Measurements from ENCODE around the gene KRTAP6-1.

KRTAP6-1 gene, protein sequence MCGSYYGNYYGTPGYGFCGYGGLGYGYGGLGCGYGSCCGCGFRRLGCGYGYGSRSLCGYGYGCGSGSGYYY

DNA sequence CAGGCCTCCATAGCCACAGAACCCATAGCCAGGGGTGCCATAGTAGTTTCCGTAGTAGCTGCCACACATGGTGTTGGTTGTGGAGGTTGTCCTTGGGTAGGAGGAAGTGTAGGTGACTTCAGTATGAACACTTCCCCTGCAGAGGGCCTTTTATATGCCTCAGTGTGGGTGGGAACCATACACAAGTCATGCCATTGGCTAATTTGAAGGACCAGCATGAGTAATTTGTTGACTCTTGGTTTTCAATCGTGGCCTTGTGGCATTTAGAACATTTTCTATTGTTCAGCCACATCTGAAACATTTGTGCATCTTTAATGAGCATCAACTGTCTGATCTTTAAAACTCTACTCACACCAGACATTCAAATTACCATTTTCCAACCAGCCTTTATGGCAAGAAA is at the start of gene KRTAP6-1:
TSS of gene KRTAP6-1 (minus strand) at position 95 of the 400 bp plus-strand sequence. CDS start at position 69, 26 bp downstream.
- H3K4me3 ChIP-seq (ENCODE audit: low read length) = no peak within 1 kb of the TSS
- TF ChIP-seq ZNF274 (IDR thresholded peaks at IDR 0.05; ENCODE audit: low read depth, low read length) = no peak

DNA sequence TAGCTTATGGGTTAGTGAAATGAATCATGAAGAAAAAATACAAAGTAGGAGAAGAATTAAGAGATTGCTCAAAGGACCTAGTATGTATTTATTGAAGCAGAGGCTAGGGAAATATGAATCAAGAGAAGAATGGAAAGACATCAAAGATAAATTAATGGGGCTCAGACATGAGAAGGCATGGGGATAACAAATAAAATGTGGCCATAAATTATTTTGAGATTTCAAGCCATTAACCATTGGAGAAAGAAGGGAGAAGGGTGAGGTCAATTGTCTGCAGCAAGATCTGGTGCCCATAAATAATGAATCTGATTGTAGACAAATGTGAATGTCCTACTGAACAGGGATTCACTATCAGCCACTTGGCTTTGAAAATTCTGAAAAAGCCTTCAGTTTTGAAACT is 39.2 kb upstream of the KRTAP6-1 start:
- no peak for TF ChIP-seq ZNF274 (IDR thresholded peaks at IDR 0.05; ENCODE audit: low read depth, low read length)
- H3K4me3 ChIP-seq (ENCODE audit: low read length) = no peak overlapping the region

DNA sequence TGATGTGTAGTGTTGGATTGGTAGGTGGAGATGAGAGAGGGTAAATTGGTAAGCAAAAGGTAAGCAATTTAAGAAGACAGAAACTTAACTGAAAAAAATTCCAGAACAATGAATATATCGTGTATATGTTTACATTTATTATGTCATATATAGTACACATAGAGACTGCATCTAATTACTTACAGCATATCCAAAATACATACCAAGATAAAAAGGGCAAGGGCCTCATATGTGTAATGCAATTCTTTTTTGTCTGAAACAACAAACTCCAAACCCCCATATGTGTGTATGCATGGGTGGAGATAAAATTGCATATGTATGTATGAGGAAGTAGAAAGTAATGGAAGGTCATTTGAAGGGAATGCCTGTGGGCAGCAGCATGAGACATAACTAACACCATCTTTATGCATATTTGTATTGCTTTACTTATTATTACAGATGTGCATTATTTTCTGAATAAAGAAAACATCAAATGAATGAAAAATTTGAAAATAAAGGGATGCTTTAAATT is 33.2 kb upstream of the KRTAP6-1 start:
- TF ChIP-seq ZNF274 (IDR thresholded peaks at IDR 0.05; ENCODE audit: low read depth, low read length) = no peak
- no peak overlapping the region for H3K4me3 ChIP-seq (ENCODE audit: low read length)

DNA sequence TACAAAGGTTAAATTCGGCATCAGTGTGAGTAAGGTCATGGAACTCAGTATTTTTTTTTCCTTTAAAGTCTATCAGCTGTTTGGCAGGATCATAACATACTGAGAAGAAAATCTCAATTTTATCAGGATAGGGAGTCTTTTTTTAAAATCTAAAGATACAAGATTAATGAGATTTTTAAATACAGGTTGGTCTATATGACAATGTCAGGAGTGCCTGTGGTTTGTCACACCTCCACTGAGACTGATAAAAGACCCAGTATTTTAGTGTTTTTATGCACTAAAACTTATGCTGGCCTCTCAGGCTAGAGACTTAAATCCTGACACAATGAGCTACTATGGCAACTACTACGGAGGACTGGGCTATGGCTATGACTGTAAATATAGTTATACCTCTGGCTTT is 28.8 kb upstream of the KRTAP6-1 start, which contains the start of gene KRTAP20-3:
TSS of gene KRTAP20-3 (plus strand) at position 301 of the 400 bp plus-strand sequence.
- no peak for TF ChIP-seq ZNF274 (IDR thresholded peaks at IDR 0.05; ENCODE audit: low read depth, low read length)
- no peak within 1 kb of the TSS for H3K4me3 ChIP-seq (ENCODE audit: low read length)

DNA sequence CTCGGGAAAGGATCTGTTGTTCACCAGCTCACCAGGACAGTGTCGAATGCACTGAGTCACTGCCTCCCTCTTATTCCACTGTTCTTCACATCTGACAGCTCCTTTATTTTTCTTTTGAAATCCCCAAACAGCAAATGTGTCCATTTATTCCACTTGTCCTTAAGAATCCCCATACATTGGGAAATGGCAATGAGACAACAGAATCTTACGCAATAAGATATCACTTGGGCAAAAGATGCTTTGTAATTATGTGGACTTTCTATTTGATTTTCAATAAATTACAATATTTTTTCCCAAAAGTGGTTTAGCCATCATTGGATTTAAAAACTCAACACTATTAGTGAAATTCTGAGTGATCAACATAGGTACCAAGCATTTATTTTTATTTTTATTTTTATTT is 25.0 kb upstream of the KRTAP6-1 start:
- TF ChIP-seq ZNF274 (IDR thresholded peaks at IDR 0.05; ENCODE audit: low read depth, low read length) = no peak

DNA sequence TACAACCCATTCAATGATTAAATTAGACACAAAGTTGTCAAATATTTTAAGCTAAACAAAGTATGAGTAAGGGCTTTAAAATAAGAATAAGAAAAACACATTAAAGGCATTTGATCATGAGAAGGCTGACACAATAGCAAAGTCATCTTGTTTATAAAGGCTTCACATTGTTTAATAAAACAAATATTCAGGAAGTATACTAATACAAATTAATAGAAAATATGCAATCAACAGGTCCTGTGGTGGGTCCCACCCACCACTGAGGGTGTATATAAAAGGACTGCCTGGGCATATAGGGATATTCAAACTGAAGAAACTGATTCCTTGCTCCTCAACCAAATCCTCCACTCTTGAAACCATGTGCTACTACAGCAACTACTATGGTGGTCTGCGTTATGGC is 21.2 kb upstream of the KRTAP6-1 start, which contains the start of gene KRTAP20-2:
TSS of gene KRTAP20-2 (plus strand) at position 301 of the 400 bp plus-strand sequence. CDS start at position 359, 58 bp downstream.
- H3K4me3 ChIP-seq (ENCODE audit: low read length) = no peak within 1 kb of the TSS
- no peak for TF ChIP-seq ZNF274 (IDR thresholded peaks at IDR 0.05; ENCODE audit: low read depth, low read length)

More for the DNA sequence above, 25.0 kb upstream of the KRTAP6-1 start:
- no peak overlapping the region for H3K4me3 ChIP-seq (ENCODE audit: low read length)

DNA sequence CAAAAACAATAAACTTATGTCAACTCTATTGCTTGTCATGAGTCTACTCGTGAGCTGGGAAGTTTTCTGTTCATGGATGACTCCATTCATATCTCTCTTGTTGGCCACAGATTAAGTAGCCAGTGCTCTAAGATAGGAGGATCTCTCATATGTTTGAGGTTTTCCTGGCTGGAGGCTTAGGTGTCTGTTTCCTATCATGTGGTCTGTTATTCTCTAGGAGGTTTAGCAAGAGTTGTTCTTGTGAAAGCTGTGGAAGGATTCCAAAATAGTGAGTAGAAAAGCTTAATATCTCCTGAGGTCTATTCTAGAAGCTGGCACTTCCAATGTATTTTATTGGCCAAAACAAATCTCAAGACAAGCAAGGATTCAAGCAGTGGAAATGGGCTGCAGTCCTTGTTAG is 15.5 kb upstream of the KRTAP6-1 start:
- TF ChIP-seq ZNF274 (IDR thresholded peaks at IDR 0.05; ENCODE audit: low read depth, low read length) = no peak
- H3K4me3 ChIP-seq (ENCODE audit: low read length) = no peak overlapping the region

DNA sequence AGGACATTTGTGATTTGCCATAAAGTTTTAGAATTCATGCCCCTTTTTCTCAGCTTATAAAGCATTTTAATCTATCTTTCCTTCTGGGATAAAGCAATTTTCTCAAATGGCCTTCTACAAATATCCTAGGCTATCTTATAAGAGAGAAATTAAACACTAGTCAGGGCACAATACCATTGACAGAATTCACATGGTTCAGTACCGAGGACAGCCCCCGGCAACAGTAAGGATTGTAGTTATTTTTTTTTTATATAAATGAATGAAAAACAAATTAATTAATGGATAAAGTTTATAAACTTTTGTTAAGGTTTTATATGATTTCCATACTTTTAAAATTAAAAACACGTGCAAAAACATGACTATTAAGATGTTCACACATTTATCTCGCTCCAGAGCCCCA is 14.4 kb upstream of the KRTAP6-1 start:
- no peak overlapping the region for H3K4me3 ChIP-seq (ENCODE audit: low read length)
- TF ChIP-seq ZNF274 (IDR thresholded peaks at IDR 0.05; ENCODE audit: low read depth, low read length) = no peak

DNA sequence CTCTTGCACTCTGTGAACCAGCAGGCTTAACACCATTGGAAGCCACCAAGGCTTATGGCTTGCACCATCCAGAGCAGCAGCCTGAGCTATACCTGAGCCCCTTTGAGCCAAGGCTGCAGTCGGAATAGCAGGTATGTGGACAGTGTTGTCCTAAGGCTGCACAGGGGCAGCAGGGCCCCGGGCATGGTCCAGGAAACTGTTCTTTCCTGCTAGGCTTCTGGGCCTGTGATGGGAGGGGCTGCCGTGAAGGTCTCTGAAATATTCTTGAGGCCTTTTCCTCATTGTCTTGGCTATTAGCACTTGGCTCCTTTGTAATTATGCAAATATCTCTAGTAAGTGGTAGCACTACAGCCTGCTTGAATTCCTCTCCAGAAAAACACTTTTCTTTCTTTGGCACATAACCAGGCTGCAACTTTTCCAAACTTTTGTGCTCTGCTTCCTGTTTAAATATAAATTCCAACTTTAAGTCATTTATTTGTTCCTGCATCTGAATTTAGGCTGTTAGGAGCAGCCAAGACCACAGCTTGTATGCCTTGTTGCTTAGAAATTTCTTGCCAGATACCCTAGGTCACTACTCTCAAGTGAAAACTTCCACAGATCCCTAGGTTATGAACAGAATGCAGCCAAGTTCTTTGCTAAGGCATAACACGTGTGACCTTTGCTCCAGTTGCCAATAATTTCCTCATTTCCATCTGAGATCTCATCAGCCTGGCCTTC is 11.9 kb upstream of the KRTAP6-1 start:
- TF ChIP-seq ZNF274 (IDR thresholded peaks at IDR 0.05; ENCODE audit: low read depth, low read length) = no peak
- no peak overlapping the region for H3K4me3 ChIP-seq (ENCODE audit: low read length)

DNA sequence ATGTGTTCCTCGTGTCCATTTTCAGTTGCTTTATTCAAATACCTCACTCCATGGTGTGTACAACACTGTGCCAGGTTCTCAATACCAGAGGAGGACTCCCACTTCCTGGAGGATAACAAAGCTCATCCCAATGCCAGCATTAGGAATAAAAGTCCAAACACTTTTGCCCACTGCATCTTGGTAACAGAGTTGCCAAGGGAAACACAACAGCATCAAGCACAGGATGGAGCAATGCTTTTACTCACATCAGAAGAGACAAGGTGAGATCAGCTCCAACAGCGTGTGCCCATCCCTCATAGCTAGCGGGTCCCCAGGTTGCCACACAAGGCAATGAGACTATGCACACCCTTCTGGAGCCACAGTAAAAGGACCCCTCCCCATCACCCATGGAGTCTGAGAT is 9.6 kb upstream of the KRTAP6-1 start:
- no peak overlapping the region for H3K4me3 ChIP-seq (ENCODE audit: low read length)
- no peak for TF ChIP-seq ZNF274 (IDR thresholded peaks at IDR 0.05; ENCODE audit: low read depth, low read length)

DNA sequence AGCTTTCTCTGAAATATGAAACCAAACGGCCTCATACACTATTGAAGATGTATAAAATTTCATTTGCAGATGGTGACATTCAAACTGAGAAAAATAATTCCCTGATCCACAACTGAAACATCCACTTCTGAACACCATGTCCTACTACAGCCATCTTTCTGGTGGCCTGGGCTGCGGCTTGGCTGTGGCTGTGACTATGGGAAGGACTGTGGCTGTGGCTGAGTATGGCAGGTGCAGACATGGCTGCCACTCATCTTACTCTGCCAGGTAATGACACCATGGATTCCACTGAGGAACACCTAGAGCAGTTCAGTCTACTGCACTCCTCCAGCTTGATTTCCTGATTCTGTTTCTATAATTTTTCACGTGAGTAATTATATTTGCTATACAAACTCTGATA is 6.8 kb upstream of the KRTAP6-1 start, which contains the start of gene KRTAP20-4:
TSS of gene KRTAP20-4 (plus strand) at position 106 of the 400 bp plus-strand sequence.
- H3K4me3 ChIP-seq (ENCODE audit: low read length) = no peak within 1 kb of the TSS
- no peak for TF ChIP-seq ZNF274 (IDR thresholded peaks at IDR 0.05; ENCODE audit: low read depth, low read length)

DNA sequence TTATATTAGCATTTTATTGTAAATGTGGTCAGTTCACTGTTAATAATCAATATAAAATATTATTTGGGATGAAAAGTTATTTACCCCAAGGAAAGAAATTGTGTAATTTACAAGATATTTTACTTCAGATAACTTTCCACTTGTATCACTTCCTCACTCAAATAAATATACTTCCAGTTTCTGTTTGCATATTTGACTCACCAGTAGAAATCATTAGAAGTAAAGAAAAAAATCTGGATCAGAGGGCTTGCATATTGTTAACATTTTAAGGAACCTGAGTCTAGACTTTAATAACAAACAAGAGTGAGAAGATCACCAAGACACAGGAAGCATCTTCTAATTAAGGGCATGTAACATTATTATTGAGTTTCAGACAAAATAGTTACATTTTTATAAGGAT is 6.3 kb upstream of the KRTAP6-1 start:
- no peak overlapping the region for H3K4me3 ChIP-seq (ENCODE audit: low read length)
- TF ChIP-seq ZNF274 (IDR thresholded peaks at IDR 0.05; ENCODE audit: low read depth, low read length) = no peak

DNA sequence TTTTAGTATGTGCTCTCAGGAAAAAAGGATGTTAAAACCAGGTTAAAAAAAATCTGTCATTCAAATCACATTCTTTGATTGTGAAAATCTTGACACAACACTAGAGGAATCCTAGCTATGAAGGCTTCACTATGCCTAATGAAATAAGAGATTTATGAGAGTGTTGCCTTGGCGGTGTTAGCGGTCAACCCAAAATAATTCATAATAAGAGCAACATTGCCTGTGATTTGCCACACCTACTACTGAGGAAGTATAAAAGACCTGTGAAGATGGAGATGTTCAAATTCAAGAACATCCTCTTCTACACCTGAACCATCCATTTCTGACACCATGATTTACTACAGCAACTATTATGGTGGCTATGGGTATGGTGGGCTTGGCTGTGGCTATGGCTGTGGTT is 2.4 kb upstream of the KRTAP6-1 start, which contains the start of gene KRTAP20-1:
TSS of gene KRTAP20-1 (plus strand) at position 301 of the 400 bp plus-strand sequence. CDS start at position 331, 30 bp downstream.
- H3K4me3 ChIP-seq (ENCODE audit: low read length) = no peak within 1 kb of the TSS
- no peak for TF ChIP-seq ZNF274 (IDR thresholded peaks at IDR 0.05; ENCODE audit: low read depth, low read length)

DNA sequence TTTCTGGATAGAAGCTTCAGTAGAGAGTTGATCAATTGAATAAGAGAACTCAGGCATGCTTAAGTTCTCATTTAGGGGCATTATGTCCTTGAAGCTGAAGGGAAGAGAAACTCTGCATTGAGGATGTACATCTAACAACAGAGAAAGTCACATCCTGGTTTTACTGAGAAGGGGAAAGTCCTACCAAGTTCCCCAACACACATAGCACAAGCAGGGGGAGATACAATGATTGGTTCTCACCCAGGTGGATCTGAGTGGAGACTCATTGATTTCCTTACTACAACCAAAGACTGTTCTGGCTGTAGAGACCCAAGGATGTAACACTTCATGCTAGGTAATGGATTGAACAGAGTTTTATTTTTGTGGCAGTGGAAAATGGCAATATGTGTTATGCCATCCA is 1.5 kb upstream of the KRTAP6-1 start:
- TF ChIP-seq ZNF274 (IDR thresholded peaks at IDR 0.05; ENCODE audit: low read depth, low read length) = no peak
- no peak overlapping the region for H3K4me3 ChIP-seq (ENCODE audit: low read length)

DNA sequence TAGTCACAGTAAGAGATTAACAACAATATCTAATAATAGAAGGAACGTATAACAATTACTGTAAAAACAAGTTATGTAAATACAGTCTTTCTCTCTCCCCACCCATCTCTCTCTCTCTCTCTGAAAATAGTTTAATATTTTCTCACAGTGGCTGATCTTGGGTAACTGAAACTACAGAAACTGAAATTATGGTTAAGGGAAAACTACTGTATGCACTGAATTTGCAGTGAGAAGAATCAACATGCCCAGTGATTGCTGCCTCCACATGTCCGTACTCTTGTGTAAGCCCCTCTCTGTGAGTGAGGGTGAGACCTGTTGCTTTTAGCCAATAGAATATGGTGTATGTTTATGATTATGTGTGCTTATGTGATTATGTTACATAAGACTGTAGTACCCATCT is 1.6 kb downstream of the KRTAP6-1 start:
- TF ChIP-seq ZNF274 (IDR thresholded peaks at IDR 0.05; ENCODE audit: low read depth, low read length) = no peak

More for the DNA sequence above, 1.6 kb downstream of the KRTAP6-1 start:
- no peak overlapping the region for H3K4me3 ChIP-seq (ENCODE audit: low read length)

Data from GM08714 (cell line).